GM10266 (cell line): ENCODE data around the gene SF1.

Experiments
- DNase-seq: peaks from one replicate; pipeline ENCODE4 v3.0.0; 2012; ENCODE audit errors: extremely low spot score
- CTCF ChIP-seq: IDR thresholded peaks from 2 replicates; pipeline ENCODE4 v1.5.1; 2012; ENCODE audit warnings: mild to moderate bottlenecking, low read depth; ENCODE audit not compliant: control insufficient read depth, insufficient read depth; ENCODE audit errors: missing control alignments

Gene SF1

GRCh38 chr11:64776425-64776824 is 1.9 kb downstream of the SF1 start:
- no peak for TF ChIP-seq CTCF
- DNase-seq, result no peak

- DNase-seq, result no peak
- TF ChIP-seq CTCF, result no peak
These were observed 4.2 kb downstream of the SF1 start for GRCh38 chr11:64774144-64774543.

GRCh38 chr11:64772303-64773018 is 5.9 kb downstream of the SF1 start:
- no peak for TF ChIP-seq CTCF
- DNase-seq, result peak; percentile 69

- no peak for TF ChIP-seq CTCF
- no peak for DNase-seq
These were observed 6.5 kb downstream of the SF1 start for GRCh38 chr11:64771861-64772260.

GRCh38 chr11:64770120-64770519 is 8.2 kb downstream of the SF1 start:
- no peak for TF ChIP-seq CTCF
- DNase-seq, result no peak

- no peak for TF ChIP-seq CTCF
These were observed 9.1 kb downstream of the SF1 start for GRCh38 chr11:64769283-64769682.

GRCh38 chr11:64768300-64768694 is 10.0 kb downstream of the SF1 start:
- TF ChIP-seq CTCF, result no peak
- no peak for DNase-seq

More at GRCh38 chr11:64769283-64769682, 9.1 kb downstream of the SF1 start:
- no peak for DNase-seq
